Keratinocyte (primary cell): ENCODE results near the gene ABHD8.

Experiments used
- CTCF ChIP-seq, 3 experiments: IDR thresholded peaks in 1 of 3; conservative IDR thresholded peaks in 1 of 3; optimal IDR thresholded peaks in 1 of 3; 2 replicates in 2 of 3; 3 replicates in 1 of 3; pipeline versions ENCODE3 to v1.5.1; 2011; ENCODE audit warnings: low read length in 3 of 3, mild to moderate bottlenecking in 3 of 3, moderate library complexity in 2 of 3, control low read depth in 1 of 3, inconsistent platforms in 1 of 3; ENCODE audit not compliant: insufficient read depth in 2 of 3; ENCODE audit errors: extremely low read depth in 1 of 3
- EZH2 ChIP-seq: IDR thresholded peaks from one replicate; pipeline ENCODE4 v1.6.1; 2012; ENCODE audit warnings: inconsistent platforms, mild to moderate bottlenecking, low read length, moderate library complexity

GRCh38 chr19:17314007-17314593 is 10.9 kb upstream of the ABHD8 start:
- no peak for TF ChIP-seq CTCF (optimal IDR thresholded peaks at IDR 0.05 in 1 of 3, IDR thresholded peaks at IDR 0.05 in 1 of 3, conservative IDR thresholded peaks at IDR 0.05 in 1 of 3; ENCODE audit: extremely low read depth in 1 of 3, insufficient read depth in 2 of 3, low read length in 3 of 3)
- no peak for TF ChIP-seq EZH2
